PC-3 (cell line): ENCODE data around the gene NOL4. TPM values are rescaled to one million over a fixed set of nuclear protein-coding genes. Genes with fewer than 3 reads are reported as not detected.

Experiments
- ATAC-seq: fragments of 200-7000 bp; cut with Tn5 transposase; 2 replicates; pipeline ENCODE4 v1.9.1; 2020; ENCODE audit warnings: mild to moderate bottlenecking, moderate library complexity
- BruUV-seq: library from RNA; stranded (reverse); fragments of 400-500 nt; replicated peaks from 2 replicates; lab custom pipeline; 2021; lab: Mats Ljungman, UMichigan
- CTCF ChIA-PET: fragments of 300-600 bp; sonication (Branson Sonifier 250); formaldehyde crosslinking; loops from one replicate; lab custom pipeline; 2022; ENCODE audit warnings: antibody characterized with exemption; lab: Charles Lee
- POLR2A ChIA-PET: fragments of 300-600 bp; sonication (Branson Sonifier 250); formaldehyde crosslinking; loops from one replicate; lab custom pipeline; 2022; ENCODE audit warnings: antibody characterized with exemption; ENCODE audit not compliant: unreplicated experiment; lab: Charles Lee
- DNase-seq: peaks from one replicate; pipeline ENCODE4 v3.0.0-alpha.2; 2015
- H2AFZ ChIP-seq: fragments of 300-600 bp; sonication (generic); 2 replicates; pipeline ENCODE4 v1.6.0; 2016; ENCODE audit warnings: antibody characterized with exemption, low read length
- H3F3A ChIP-seq: fragments of 300-600 bp; sonication (generic); one replicate; pipeline ENCODE4 v1.6.0; 2017; ENCODE audit warnings: antibody characterized with exemption, low read length, control low read depth, mild to moderate bottlenecking; ENCODE audit not compliant: unreplicated experiment
- H3K27ac ChIP-seq: fragments of 300-600 bp; sonication (generic); 2 replicates; pipeline ENCODE4 v1.5.1; 2016; ENCODE audit warnings: mild to moderate bottlenecking, low read length
- H3K27me3 ChIP-seq: fragments of 300-600 bp; sonication (generic); 2 replicates; pipeline ENCODE4 v1.6.1; 2016; ENCODE audit warnings: low read length, mixed read lengths
- H3K36me3 ChIP-seq: fragments of 300-600 bp; sonication (generic); 2 replicates; pipeline ENCODE4 v1.6.1; 2016; ENCODE audit warnings: low read depth, mixed run types, low read length, mixed read lengths
- H3K4me1 ChIP-seq: fragments of 300-600 bp; sonication (generic); 2 replicates; pipeline ENCODE4 v1.5.1; 2016; ENCODE audit warnings: low read length; ENCODE audit not compliant: insufficient read depth
- H3K4me2 ChIP-seq: fragments of 300-600 bp; sonication (generic); 2 replicates; pipeline ENCODE4 v1.6.0; 2016; ENCODE audit warnings: low read length
- H3K4me3 ChIP-seq: fragments of 300-600 bp; sonication (generic); 2 replicates; pipeline ENCODE4 v1.5.1; 2016; ENCODE audit warnings: mild to moderate bottlenecking, low read length, mixed read lengths
- H3K79me2 ChIP-seq: fragments of 300-600 bp; sonication (generic); 2 replicates; pipeline ENCODE4 v1.6.1; 2017; ENCODE audit warnings: low read length, mixed read lengths
- H3K9ac ChIP-seq: fragments of 300-600 bp; sonication (generic); 2 replicates; pipeline ENCODE4 v1.6.0; 2016; ENCODE audit warnings: mild to moderate bottlenecking, low read length
- H3K9me2 ChIP-seq: fragments of 300-600 bp; sonication (generic); replicated peaks from 2 replicates; pipeline ENCODE4 v1.6.1; 2016; ENCODE audit warnings: mixed run types, low read length, mixed read lengths
- H3K9me3 ChIP-seq: fragments of 300-600 bp; sonication (generic); 2 replicates; pipeline ENCODE4 v1.6.1; 2016; ENCODE audit warnings: low read length, mixed read lengths
- H4K20me1 ChIP-seq: fragments of 300-600 bp; sonication (generic); 2 replicates; pipeline ENCODE4 v1.6.1; 2016; ENCODE audit warnings: low read length, mixed read lengths
- CTCF ChIP-seq: fragments of 300-600 bp; sonication (generic); conservative IDR thresholded peaks from 2 replicates; pipeline ENCODE4 v1.5.1; 2017; ENCODE audit warnings: antibody characterized with exemption, low read depth, mild to moderate bottlenecking, low read length
- EZH2 ChIP-seq: fragments of 300-600 bp; sonication (generic); IDR thresholded peaks from one replicate; pipeline ENCODE4 v1.6.1; 2017; ENCODE audit warnings: antibody characterized with exemption, mild to moderate bottlenecking, low read length; ENCODE audit not compliant: unreplicated experiment
- EZH2phosphoT487 ChIP-seq: fragments of 300-600 bp; sonication (generic); IDR thresholded peaks from 2 replicates; pipeline ENCODE4 v1.6.1; 2018; ENCODE audit warnings: mild to moderate bottlenecking, antibody characterized with exemption, low read length, borderline replicate concordance
- intact Hi-C: fragments of 100-400 bp; cut with micrococcal nuclease; formaldehyde crosslinking; loops from 2 replicates; pipeline ENCODE4 v1.9.0; 2023
- total RNA-seq: library from RNA; depleted of rRNA; stranded (reverse); fragments of >200 nt; gene quantifications from 2 replicates; pipeline ENCODE4 v1.2.3, GENCODE V29; 2014

The NOL4 gene
- total RNA-seq, 1 experiment from 2014 or later = not detected

DNA sequence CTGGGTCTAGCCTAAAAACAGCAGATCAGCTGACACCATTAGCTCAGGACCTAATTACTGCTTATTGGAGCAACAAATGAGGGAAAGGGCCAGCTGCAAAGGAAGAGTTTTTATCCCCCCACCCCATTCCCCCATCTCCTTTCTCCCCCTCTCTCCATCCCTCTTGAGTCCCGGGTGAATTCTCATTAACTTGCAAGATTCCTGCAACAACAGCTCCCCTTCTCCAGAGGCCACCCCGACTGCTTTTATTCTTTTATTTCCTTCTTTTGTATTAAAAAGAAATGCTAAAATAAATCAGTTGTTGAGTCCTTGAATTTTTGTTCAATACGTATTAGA is 473 bp upstream of the NOL4 start:
- no peaks in the 10 kb centered on the region for H3K36me3 ChIP-seq
- CTCF ChIA-PET = interaction anchor here (0.8 kb wide), 1 partner anchor 252 kb away, joined by 8 read pairs; no protein-coding TSS in a partner anchor
- H3K9me3 ChIP-seq = no peaks in the 10 kb centered on the region
- H3K27ac ChIP-seq = no peak overlapping the region
- H3K4me1 ChIP-seq = peaks cover 3% of the 10 kb centered on the region; the same call in 1 of the 2 replicates
- TF ChIP-seq EZH2 (no peak), CTCF (no peak), EZH2phosphoT487 (no peak)
- H3K4me2 ChIP-seq = no peak overlapping the region
- peaks cover 40% of the 10 kb centered on the region for H3K27me3 ChIP-seq
- H3K9me2 ChIP-seq = no peaks in the 10 kb centered on the region
- no peak overlapping the region for H3K4me3 ChIP-seq
- no peak overlapping the region for H3K9ac ChIP-seq
- DNase-seq (no peak), ATAC-seq (no peak)
- H4K20me1 ChIP-seq = no peaks in the 10 kb centered on the region
- BruUV-seq = no TSS peak
- POLR2A ChIA-PET = no interaction called here
- no peaks in the 10 kb centered on the region for H3F3A ChIP-seq
- intact Hi-C loops = loop anchor here (10.0 kb wide), 2 partner anchors 100 to 430 kb away; no protein-coding TSS in a partner anchor
- no peaks in the 10 kb centered on the region for H3K79me2 ChIP-seq
- H2AFZ ChIP-seq = no peak overlapping the region

- Histone ChIP-seq H3K27ac (no peak overlapping the region), H3K79me2 (no peaks in the 10 kb centered on the region), H3K4me2 (peak overlapping the region; percentile 86), H2AFZ (peak overlapping the region; percentile 82), H3K36me3 (no peaks in the 10 kb centered on the region), H3K9me2 (no peaks in the 10 kb centered on the region), H3K4me3 (peak overlapping the region; percentile 66), H3K27me3 (peaks cover 42% of the 10 kb centered on the region), H4K20me1 (no peaks in the 10 kb centered on the region), H3K4me1 (peaks cover 3% of the 10 kb centered on the region; the same call in 1 of the 2 replicates), H3K9me3 (no peaks in the 10 kb centered on the region), H3K9ac (no peak overlapping the region), H3F3A (no peaks in the 10 kb centered on the region)
- no peak for ATAC-seq
- 0 out of 2 replicates have a peak, but pooled peaks have one; percentile 23 for TF ChIP-seq EZH2phosphoT487
- TF ChIP-seq CTCF = no peak
- no peak for TF ChIP-seq EZH2
- CTCF ChIA-PET = interaction anchor here (0.6 kb wide), 1 partner anchor 146 kb away, joined by 3 read pairs; no protein-coding TSS in a partner anchor
- BruUV-seq = no TSS peak
- POLR2A ChIA-PET = no interaction called here
- intact Hi-C loops = loop anchor here (5.0 to 10.0 kb wide), 3 partner anchors 98 to 431 kb away; no protein-coding TSS in a partner anchor
- no peak for DNase-seq
Measured at GRCh38 chr18:34223893-34224422, 755 bp downstream of the NOL4 start.
